GM21526 (cell line): ENCODE data around the gene CNGA2.

Source experiments
- ATAC-seq: cut with Tn5 transposase; IDR thresholded peaks from one replicate; pipeline ENCODE4 v1.9.1; 2021; ENCODE audit warnings: moderate library complexity; ENCODE audit not compliant: unreplicated experiment, low FRiP score

Gene CNGA2

GRCh38 chrX:151793886-151794285 lies 59.3 kb downstream of the CNGA2 start:
- ATAC-seq, result no peak
